ENCODE results near the gene CD27. TPM values are rescaled to one million over a fixed set of nuclear protein-coding genes. Genes with fewer than 3 reads are reported as not detected.

CD27 gene
- total and polyA plus RNA-seq, 9 of the 15 experiments (the other 6 are each of a cell fraction or from before 2014, with no cell fraction given): 0.24 TPM; not detected in 8

DNA sequence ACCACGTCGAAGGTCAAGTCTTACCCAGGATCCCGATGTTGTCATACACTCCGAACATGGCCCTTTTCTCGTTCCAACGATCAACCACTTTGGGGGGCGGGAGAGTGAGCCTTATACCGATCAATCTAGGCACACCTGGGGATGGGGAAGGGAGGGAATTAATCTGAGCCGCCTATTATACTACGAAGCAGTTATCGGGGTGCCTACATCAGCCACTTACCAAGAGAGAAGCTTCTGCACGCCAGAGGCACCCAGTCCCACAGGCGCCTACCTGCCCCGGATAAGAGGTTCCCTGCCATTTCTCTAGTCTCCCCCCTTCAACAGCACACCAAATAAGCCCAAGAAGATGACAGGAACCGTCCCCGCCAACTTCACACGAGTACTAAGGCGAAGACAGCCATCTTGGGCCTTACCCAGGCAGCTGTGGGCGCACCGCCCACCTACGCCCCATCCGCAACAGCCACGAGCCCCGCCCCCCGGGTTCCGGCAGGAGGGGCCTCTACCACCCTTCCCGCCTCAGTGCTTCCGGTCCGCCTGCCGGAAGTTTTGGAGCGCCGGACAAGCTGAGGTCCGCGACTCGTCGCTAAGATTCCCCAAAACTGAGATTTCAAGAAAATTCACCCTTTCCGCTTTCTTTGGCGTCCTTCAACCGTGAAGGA lies 48.2 kb downstream of the CD27 start, which contains the start of gene MRPL51 (continued):
- TF ChIP-seq MEF2A (IDR thresholded peaks at IDR 0.05; ENCODE audit: control insufficient read depth, low read depth, low read length): no peak
- no peak for TF ChIP-seq MCM2 (IDR thresholded peaks at IDR 0.05; ENCODE audit: low read depth)
- TF ChIP-seq SPI1 (IDR thresholded peaks at IDR 0.05; ENCODE audit: borderline replicate concordance, low read depth, low read length): no peak
- no peak for TF ChIP-seq DDX20 (tag; IDR thresholded peaks at IDR 0.05; ENCODE audit: low read depth)
- TF ChIP-seq, protein P1, sequence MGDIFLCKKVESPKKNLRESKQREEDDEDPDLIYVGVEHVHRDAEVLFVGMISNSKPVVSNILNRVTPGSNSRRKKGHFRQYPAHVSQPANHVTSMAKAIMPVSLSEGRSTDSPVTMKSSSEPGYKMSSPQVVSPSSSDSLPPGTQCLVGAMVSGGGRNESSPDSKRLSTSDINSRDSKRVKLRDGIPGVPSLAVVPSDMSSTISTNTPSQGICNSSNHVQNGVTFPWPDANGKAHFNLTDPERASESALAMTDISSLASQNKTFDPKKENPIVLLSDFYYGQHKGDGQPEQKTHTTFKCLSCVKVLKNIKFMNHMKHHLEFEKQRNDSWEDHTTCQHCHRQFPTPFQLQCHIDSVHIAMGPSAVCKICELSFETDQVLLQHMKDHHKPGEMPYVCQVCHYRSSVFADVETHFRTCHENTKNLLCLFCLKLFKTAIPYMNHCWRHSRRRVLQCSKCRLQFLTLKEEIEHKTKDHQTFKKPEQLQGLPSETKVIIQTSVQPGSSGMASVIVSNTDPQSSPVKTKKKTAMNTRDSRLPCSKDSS (IDR thresholded peaks at IDR 0.05; ENCODE audit: low read depth, partially characterized antibody): no peak
- no peak for TF ChIP-seq L3MBTL2 (IDR thresholded peaks at IDR 0.05)
- TF ChIP-seq SAFB (IDR thresholded peaks at IDR 0.05; ENCODE audit: borderline replicate concordance, low read depth, low read length): no peak
- TF ChIP-seq MAFG (tag; conservative IDR thresholded peaks at IDR 0.05): no peak
- no peak for TF ChIP-seq SMARCB1 (IDR thresholded peaks at IDR 0.05; ENCODE audit: insufficient read length, low read depth)
- TF ChIP-seq EHMT2 (IDR thresholded peaks at IDR 0.05): peak; percentile 84; the same call in 1 of the 2 replicates
- TF ChIP-seq, protein P2, sequence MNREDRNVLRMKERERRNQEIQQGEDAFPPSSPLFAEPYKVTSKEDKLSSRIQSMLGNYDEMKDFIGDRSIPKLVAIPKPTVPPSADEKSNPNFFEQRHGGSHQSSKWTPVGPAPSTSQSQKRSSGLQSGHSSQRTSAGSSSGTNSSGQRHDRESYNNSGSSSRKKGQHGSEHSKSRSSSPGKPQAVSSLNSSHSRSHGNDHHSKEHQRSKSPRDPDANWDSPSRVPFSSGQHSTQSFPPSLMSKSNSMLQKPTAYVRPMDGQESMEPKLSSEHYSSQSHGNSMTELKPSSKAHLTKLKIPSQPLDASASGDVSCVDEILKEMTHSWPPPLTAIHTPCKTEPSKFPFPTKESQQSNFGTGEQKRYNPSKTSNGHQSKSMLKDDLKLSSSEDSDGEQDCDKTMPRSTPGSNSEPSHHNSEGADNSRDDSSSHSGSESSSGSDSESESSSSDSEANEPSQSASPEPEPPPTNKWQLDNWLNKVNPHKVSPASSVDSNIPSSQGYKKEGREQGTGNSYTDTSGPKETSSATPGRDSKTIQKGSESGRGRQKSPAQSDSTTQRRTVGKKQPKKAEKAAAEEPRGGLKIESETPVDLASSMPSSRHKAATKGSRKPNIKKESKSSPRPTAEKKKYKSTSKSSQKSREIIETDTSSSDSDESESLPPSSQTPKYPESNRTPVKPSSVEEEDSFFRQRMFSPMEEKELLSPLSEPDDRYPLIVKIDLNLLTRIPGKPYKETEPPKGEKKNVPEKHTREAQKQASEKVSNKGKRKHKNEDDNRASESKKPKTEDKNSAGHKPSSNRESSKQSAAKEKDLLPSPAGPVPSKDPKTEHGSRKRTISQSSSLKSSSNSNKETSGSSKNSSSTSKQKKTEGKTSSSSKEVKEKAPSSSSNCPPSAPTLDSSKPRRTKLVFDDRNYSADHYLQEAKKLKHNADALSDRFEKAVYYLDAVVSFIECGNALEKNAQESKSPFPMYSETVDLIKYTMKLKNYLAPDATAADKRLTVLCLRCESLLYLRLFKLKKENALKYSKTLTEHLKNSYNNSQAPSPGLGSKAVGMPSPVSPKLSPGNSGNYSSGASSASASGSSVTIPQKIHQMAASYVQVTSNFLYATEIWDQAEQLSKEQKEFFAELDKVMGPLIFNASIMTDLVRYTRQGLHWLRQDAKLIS (CRISPR knock-in tag; IDR thresholded peaks at IDR 0.05): 0 out of 2 replicates have a peak, but pooled peaks have one; percentile 48
- no peak for TF ChIP-seq NFYB (IDR thresholded peaks at IDR 0.05; ENCODE audit: extremely low read depth, insufficient read length)
- peak; percentile 45; the same call in 1 of the 2 replicates for TF ChIP-seq ZBTB7A (IDR thresholded peaks at IDR 0.05; ENCODE audit: borderline replicate concordance, control insufficient read depth, low read depth, low read length)
- TF ChIP-seq MEIS2 (IDR thresholded peaks at IDR 0.05; ENCODE audit: partially characterized antibody): peak; percentile 21
- TF ChIP-seq JUND (IDR thresholded peaks at IDR 0.05; ENCODE audit: borderline replicate concordance, low read depth, low read length): peak; percentile 48
- no peak for TF ChIP-seq JUND (tag; IDR thresholded peaks at IDR 0.05; ENCODE audit: borderline replicate concordance, low read depth, low read length)
- TF ChIP-seq MYC (IDR thresholded peaks at IDR 0.05; ENCODE audit: low read depth, low read length): peak; percentile 56
- TF ChIP-seq MYC (CRISPR knock-in tag; IDR thresholded peaks at IDR 0.05; ENCODE audit: borderline replicate concordance, low read depth): no peak
- TF ChIP-seq, protein P3, sequence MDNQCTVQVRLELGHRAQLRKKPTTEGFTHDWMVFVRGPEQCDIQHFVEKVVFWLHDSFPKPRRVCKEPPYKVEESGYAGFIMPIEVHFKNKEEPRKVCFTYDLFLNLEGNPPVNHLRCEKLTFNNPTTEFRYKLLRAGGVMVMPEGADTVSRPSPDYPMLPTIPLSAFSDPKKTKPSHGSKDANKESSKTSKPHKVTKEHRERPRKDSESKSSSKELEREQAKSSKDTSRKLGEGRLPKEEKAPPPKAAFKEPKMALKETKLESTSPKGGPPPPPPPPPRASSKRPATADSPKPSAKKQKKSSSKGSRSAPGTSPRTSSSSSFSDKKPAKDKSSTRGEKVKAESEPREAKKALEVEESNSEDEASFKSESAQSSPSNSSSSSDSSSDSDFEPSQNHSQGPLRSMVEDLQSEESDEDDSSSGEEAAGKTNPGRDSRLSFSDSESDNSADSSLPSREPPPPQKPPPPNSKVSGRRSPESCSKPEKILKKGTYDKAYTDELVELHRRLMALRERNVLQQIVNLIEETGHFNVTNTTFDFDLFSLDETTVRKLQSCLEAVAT (IDR thresholded peaks at IDR 0.05): no peak

Data from K562 (cell line).